ENCODE results near the gene UBR4.

UBR4 gene

DNA sequence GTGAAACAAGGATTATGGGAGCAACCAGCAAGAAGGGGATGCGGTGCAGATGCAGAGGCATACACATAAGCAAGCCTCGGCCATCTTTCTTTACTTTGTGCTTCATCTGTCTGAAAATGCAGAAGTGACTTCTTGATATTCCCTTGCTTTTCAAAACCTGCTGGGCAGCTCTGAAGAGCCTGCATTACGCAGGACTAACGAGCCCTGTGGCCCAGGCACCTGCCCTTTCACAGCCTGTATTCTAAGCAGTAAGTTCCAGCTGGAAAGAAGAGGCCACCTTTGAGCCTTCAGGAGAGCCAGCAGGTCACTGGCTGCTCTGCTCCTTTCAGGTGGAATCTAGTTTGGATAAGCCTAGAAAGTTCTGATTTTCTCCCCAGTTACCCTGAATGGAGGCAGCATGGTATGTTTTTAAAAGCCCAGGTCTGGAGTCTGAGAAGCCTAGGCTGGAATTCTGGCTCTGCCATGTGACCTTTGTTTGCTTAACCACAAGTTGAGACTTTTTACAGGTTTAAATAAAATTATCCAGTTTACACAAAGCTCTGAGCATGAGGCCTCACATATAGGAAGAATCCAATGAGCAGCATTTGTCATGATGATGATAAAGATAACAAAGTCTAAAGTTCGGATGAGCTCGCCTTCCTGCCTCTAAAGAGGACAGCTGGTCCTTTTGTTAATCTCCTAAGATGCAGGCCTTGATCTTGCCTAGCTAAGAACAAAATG lies 122.9 kb downstream of the UBR4 start:
- Histone ChIP-seq H3K4me3 (ENCODE audit: low read length) (no peak overlapping the region), H2BK120ac (ENCODE audit: low read depth, low read length) (no peak overlapping the region), H2BK15ac (replicated peaks; ENCODE audit: low read depth) (no peak overlapping the region), H2AK5ac (ENCODE audit: low read length) (no peak overlapping the region), H3K27me3 (ENCODE audit: insufficient read depth, low read length, poor library complexity) (no peaks in the 10 kb centered on the region), H3K9ac (ENCODE audit: low read length) (no peak overlapping the region), H4K8ac (ENCODE audit: low read depth, low read length) (no peak overlapping the region), H3K4me2 (ENCODE audit: low read length) (no peak overlapping the region), H3K79me1 (ENCODE audit: low read length) (no peaks in the 10 kb centered on the region), H2BK5ac (ENCODE audit: low read length) (no peak overlapping the region), H3K27ac (ENCODE audit: low read depth, low read length) (no peak overlapping the region), H3K4ac (ENCODE audit: low read depth, low read length) (no peak overlapping the region), H3K36me3 (ENCODE audit: control insufficient read depth, insufficient read depth, low read length) (peaks cover 27% of the 10 kb centered on the region), H4K5ac (ENCODE audit: low read length) (no peak overlapping the region), H3K56ac (ENCODE audit: low read length) (no peak overlapping the region), H3K79me2 (ENCODE audit: control insufficient read depth, insufficient read depth, low read length) (no peaks in the 10 kb centered on the region), H3K18ac (ENCODE audit: low read length) (no peak overlapping the region), H3K23ac (ENCODE audit: low read length) (no peak overlapping the region), H3K4me1 (ENCODE audit: control insufficient read depth, low read depth, low read length) (no peaks in the 10 kb centered on the region)
- DNase-seq, result no peak
- WGBS (ENCODE audit: extremely low coverage, insufficient coverage, low lambda C conversion rate), result no CpG with 5 or more reads among the region's 6 CpGs

DNA sequence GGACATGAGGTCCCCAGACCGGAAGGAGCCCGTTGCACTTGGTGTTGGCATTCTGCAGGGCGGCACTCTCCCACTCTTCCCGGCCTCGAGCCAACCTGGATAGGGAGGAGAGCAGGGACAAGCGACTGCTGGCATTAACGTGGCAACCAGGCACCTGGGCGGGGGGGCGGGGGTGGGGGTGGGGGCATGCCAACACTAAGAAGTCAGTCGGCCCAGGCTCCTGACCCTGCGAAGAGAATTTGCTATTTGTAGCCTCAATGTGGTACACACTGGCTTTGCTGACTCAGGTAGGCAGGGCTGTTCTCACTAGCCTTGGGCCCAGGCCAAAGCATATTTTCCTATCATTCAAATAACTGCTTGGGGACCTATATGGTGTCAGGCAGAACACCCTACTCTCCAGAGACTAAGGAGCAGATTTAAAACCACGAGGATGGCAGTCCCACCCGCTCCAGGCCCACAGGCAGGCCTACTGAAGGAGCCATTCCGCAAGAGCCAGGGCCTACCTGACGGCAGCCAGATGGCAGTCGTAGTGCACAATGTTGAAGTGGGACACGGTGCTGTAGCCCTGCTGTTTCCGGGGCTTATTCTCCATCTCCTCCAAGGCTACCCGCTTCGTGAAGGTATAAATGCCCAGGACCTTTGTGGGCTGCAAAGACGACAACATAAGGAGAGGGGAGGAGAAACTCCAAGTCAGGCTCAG lies 123.7 kb downstream of the UBR4 start:
- Histone ChIP-seq H4K8ac (ENCODE audit: low read depth, low read length) (no peak overlapping the region), H3K23ac (ENCODE audit: low read length) (no peak overlapping the region), H2AK5ac (ENCODE audit: low read length) (no peak overlapping the region), H3K4ac (ENCODE audit: low read depth, low read length) (no peak overlapping the region), H3K4me2 (ENCODE audit: low read length) (no peak overlapping the region), H3K4me3 (ENCODE audit: low read length) (no peak overlapping the region), H3K79me1 (ENCODE audit: low read length) (no peaks in the 10 kb centered on the region), H3K79me2 (ENCODE audit: control insufficient read depth, insufficient read depth, low read length) (no peaks in the 10 kb centered on the region), H3K9ac (ENCODE audit: low read length) (no peak overlapping the region), H3K4me1 (ENCODE audit: control insufficient read depth, low read depth, low read length) (no peaks in the 10 kb centered on the region), H3K27ac (ENCODE audit: low read depth, low read length) (no peak overlapping the region), H3K36me3 (ENCODE audit: control insufficient read depth, insufficient read depth, low read length) (peaks cover 27% of the 10 kb centered on the region), H2BK15ac (replicated peaks; ENCODE audit: low read depth) (no peak overlapping the region), H3K56ac (ENCODE audit: low read length) (no peak overlapping the region), H2BK5ac (ENCODE audit: low read length) (no peak overlapping the region), H2BK120ac (ENCODE audit: low read depth, low read length) (no peak overlapping the region), H3K27me3 (ENCODE audit: insufficient read depth, low read length, poor library complexity) (no peaks in the 10 kb centered on the region), H4K5ac (ENCODE audit: low read length) (no peak overlapping the region), H3K18ac (ENCODE audit: low read length) (no peak overlapping the region)
- no CpG with 5 or more reads among the region's 21 CpGs for WGBS (ENCODE audit: extremely low coverage, insufficient coverage, low lambda C conversion rate)
- DNase-seq, result no peak

DNA sequence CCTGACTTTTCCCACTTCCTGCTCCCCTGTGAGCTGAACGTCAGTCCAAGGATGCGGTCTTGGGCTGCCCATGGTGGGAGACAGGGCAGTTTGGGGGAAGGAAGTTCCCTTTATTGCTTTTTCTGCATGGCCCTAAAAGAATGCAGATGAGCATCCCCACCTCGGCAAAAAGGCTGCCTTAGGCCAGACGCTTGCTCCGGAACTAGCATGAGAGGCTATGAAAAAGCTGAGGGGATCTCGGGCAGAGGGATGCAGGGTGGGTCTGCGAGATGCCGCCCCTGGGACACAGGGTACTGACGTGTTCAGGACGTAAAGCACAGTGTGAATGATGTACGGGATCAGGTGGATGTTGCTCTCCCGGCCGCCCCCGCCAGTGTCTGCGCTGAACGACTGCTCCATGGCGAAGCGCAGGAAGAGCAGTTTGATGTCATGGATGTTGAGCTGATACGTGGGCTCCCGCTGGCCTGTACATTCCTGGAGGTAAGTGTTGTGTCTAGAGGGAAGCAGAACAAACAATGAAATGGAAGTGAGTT lies 125.8 kb downstream of the UBR4 start:
- H3K9ac ChIP-seq (ENCODE audit: low read length), result no peak overlapping the region
- no CpG with 5 or more reads among the region's 20 CpGs for WGBS (ENCODE audit: extremely low coverage, insufficient coverage, low lambda C conversion rate)
- no peaks in the 10 kb centered on the region for H3K79me2 ChIP-seq (ENCODE audit: control insufficient read depth, insufficient read depth, low read length)
- no peak overlapping the region for H3K4ac ChIP-seq (ENCODE audit: low read depth, low read length)
- no peak overlapping the region for H4K5ac ChIP-seq (ENCODE audit: low read length)
- no peak overlapping the region for H3K23ac ChIP-seq (ENCODE audit: low read length)
- no peaks in the 10 kb centered on the region for H3K4me1 ChIP-seq (ENCODE audit: control insufficient read depth, low read depth, low read length)
- no peak overlapping the region for H2BK5ac ChIP-seq (ENCODE audit: low read length)
- H3K36me3 ChIP-seq (ENCODE audit: control insufficient read depth, insufficient read depth, low read length), result peaks cover 25% of the 10 kb centered on the region
- H3K79me1 ChIP-seq (ENCODE audit: low read length), result no peaks in the 10 kb centered on the region
- H3K27me3 ChIP-seq (ENCODE audit: insufficient read depth, low read length, poor library complexity), result no peaks in the 10 kb centered on the region
- no peak overlapping the region for H2BK120ac ChIP-seq (ENCODE audit: low read depth, low read length)
- H4K8ac ChIP-seq (ENCODE audit: low read depth, low read length), result no peak overlapping the region
- no peak overlapping the region for H3K4me2 ChIP-seq (ENCODE audit: low read length)
- no peak for DNase-seq
- H3K56ac ChIP-seq (ENCODE audit: low read length), result no peak overlapping the region
- no peak overlapping the region for H2BK15ac ChIP-seq (replicated peaks; ENCODE audit: low read depth)
- no peak overlapping the region for H3K27ac ChIP-seq (ENCODE audit: low read depth, low read length)
- H3K18ac ChIP-seq (ENCODE audit: low read length), result no peak overlapping the region
- H2AK5ac ChIP-seq (ENCODE audit: low read length), result no peak overlapping the region
- H3K4me3 ChIP-seq (ENCODE audit: low read length), result no peak overlapping the region

DNA sequence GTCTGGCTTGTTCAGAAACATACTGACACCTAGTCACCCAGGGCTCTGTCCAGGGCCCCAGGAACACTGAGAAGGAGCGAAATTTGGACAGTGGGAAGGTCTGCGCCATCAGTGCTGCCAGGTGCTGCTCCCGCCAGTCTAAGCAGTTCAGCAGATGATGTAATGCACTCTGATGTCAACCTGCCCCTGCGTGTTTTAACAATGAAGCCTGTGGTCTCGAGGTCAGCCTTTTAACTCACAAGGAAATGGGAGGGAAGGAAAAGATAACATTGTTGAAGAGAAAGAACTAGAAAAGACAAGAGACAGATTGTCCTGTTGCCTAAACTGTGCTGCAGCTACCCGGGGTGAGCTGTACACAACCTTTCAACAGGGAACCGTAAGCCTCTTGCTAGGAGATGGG lies 127.0 kb downstream of the UBR4 start:
- Histone ChIP-seq H2BK5ac (ENCODE audit: low read length) (no peak overlapping the region), H3K4me2 (ENCODE audit: low read length) (no peak overlapping the region), H4K5ac (ENCODE audit: low read length) (no peak overlapping the region), H4K8ac (ENCODE audit: low read depth, low read length) (no peak overlapping the region), H3K9ac (ENCODE audit: low read length) (no peak overlapping the region), H2AK5ac (ENCODE audit: low read length) (no peak overlapping the region), H3K56ac (ENCODE audit: low read length) (no peak overlapping the region), H3K18ac (ENCODE audit: low read length) (no peak overlapping the region), H2BK15ac (replicated peaks; ENCODE audit: low read depth) (no peak overlapping the region), H2BK120ac (ENCODE audit: low read depth, low read length) (no peak overlapping the region), H3K23ac (ENCODE audit: low read length) (no peak overlapping the region), H3K27me3 (ENCODE audit: insufficient read depth, low read length, poor library complexity) (no peaks in the 10 kb centered on the region), H3K4me1 (ENCODE audit: control insufficient read depth, low read depth, low read length) (no peaks in the 10 kb centered on the region), H3K27ac (ENCODE audit: low read depth, low read length) (no peak overlapping the region), H3K79me2 (ENCODE audit: control insufficient read depth, insufficient read depth, low read length) (no peaks in the 10 kb centered on the region), H3K4me3 (ENCODE audit: low read length) (no peak overlapping the region), H3K36me3 (ENCODE audit: control insufficient read depth, insufficient read depth, low read length) (peaks cover 23% of the 10 kb centered on the region), H3K79me1 (ENCODE audit: low read length) (no peaks in the 10 kb centered on the region), H3K4ac (ENCODE audit: low read depth, low read length) (no peak overlapping the region)
- no peak for DNase-seq
- WGBS (ENCODE audit: extremely low coverage, insufficient coverage, low lambda C conversion rate), result no CpG with 5 or more reads among the region's 7 CpGs

DNA sequence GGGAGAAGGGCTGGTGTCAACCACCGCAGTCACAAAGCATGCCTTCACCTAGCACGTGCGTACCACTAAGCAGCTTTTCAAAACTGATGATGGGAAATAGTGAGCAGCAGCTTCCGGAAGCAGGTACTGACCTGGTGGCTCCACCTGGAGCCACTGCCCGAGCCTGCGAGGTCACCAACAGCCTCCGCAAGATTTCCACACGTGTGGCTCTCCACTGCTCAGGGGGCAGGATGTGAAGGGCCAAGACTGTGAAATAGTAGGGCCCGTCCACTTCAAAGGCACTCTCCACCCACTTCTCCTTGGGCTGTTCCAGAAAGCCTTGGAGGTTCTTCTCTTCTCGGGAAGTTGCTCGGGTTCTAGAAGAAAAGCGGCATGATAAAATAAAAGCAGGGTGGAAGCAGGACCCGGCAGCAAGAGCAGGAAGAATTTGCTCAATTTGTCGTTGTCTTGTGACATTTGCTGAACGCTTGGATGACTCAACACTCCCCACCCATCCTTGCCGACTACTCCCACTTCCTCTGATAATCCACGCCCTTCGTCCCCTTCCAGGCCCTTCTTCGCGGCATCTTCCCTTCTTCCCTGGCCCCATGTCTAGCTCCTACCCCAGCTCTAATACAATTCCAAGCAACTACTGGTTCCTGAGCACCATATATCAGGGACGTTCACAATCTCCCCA lies 128.7 kb downstream of the UBR4 start:
- Histone ChIP-seq H2AK5ac (ENCODE audit: low read length) (no peak overlapping the region), H3K4me2 (ENCODE audit: low read length) (no peak overlapping the region), H3K27me3 (ENCODE audit: insufficient read depth, low read length, poor library complexity) (no peaks in the 10 kb centered on the region), H3K9ac (ENCODE audit: low read length) (no peak overlapping the region), H3K79me2 (ENCODE audit: control insufficient read depth, insufficient read depth, low read length) (no peaks in the 10 kb centered on the region), H2BK120ac (ENCODE audit: low read depth, low read length) (no peak overlapping the region), H3K27ac (ENCODE audit: low read depth, low read length) (no peak overlapping the region), H3K4me1 (ENCODE audit: control insufficient read depth, low read depth, low read length) (no peaks in the 10 kb centered on the region), H2BK5ac (ENCODE audit: low read length) (no peak overlapping the region), H4K8ac (ENCODE audit: low read depth, low read length) (no peak overlapping the region), H3K4me3 (ENCODE audit: low read length) (no peak overlapping the region), H3K56ac (ENCODE audit: low read length) (no peak overlapping the region), H4K5ac (ENCODE audit: low read length) (no peak overlapping the region), H3K23ac (ENCODE audit: low read length) (no peak overlapping the region), H3K4ac (ENCODE audit: low read depth, low read length) (no peak overlapping the region), H3K36me3 (ENCODE audit: control insufficient read depth, insufficient read depth, low read length) (peaks cover 27% of the 10 kb centered on the region), H2BK15ac (replicated peaks; ENCODE audit: low read depth) (no peak overlapping the region), H3K18ac (ENCODE audit: low read length) (no peak overlapping the region), H3K79me1 (ENCODE audit: low read length) (no peaks in the 10 kb centered on the region)
- DNase-seq, result peak; percentile 35
- no CpG with 5 or more reads among the region's 21 CpGs for WGBS (ENCODE audit: extremely low coverage, insufficient coverage, low lambda C conversion rate)

Measured in mesendoderm (in vitro differentiated cells).